Neural crest cell (in vitro differentiated cells): ENCODE data around the gene QARS1. TPM values are rescaled to one million over a fixed set of nuclear protein-coding genes. Genes with fewer than 3 reads are reported as not detected.

Experiments used
- DNase-seq: peaks from one replicate; pipeline ENCODE4 v3.0.0; 2021; ENCODE audit warnings: low read depth, mixed read lengths, low spot score
- H3K27ac Mint-ChIP-seq: one replicate; pipeline ENCODE4 v1.8.0; 2021; ENCODE audit warnings: mild to moderate bottlenecking, mixed read lengths; ENCODE audit not compliant: unreplicated experiment
- H3K27me3 Mint-ChIP-seq: 2 replicates; pipeline ENCODE4 v1.8.0; 2021; ENCODE audit warnings: low read depth, mild to moderate bottlenecking, mixed read lengths
- H3K36me3 Mint-ChIP-seq: 2 replicates; pipeline ENCODE4 v1.8.0; 2021; ENCODE audit warnings: low read depth, mild to moderate bottlenecking, mixed read lengths
- H3K4me1 Mint-ChIP-seq: 2 replicates; pipeline ENCODE4 v1.8.0; 2021; ENCODE audit warnings: mixed read lengths
- H3K4me3 Mint-ChIP-seq: one replicate; pipeline ENCODE4 v1.8.0; 2021; ENCODE audit warnings: mild to moderate bottlenecking, mixed read lengths
- H3K9me3 Mint-ChIP-seq: 2 replicates; pipeline ENCODE4 v1.8.0; 2021; ENCODE audit warnings: mixed read lengths
- CTCF ChIP-seq: fragments of 200-600 bp; sonication (generic); conservative IDR thresholded peaks from 2 replicates; pipeline ENCODE4 v1.5.0; 2021; ENCODE audit warnings: antibody characterized with exemption, mild to moderate bottlenecking
- total RNA-seq: library from RNA; stranded (reverse); gene quantifications from 2 replicates; pipeline ENCODE4 v1.2.1, GENCODE V29; 2021

Gene QARS1
- total RNA-seq, 1 donor from 2014 or later, result 382 TPM

- Mint-ChIP-seq H3K4me1 (peaks cover 42% of the 10 kb centered on the region), H3K4me3 (peak overlapping the region; percentile 92)
Observed at GRCh38 chr3:49135499-49135898, 30.9 kb upstream of the QARS1 start.

GRCh38 chr3:49134471-49135265, 30.1 kb upstream of the QARS1 start:
- peak overlapping the region; percentile 92 for H3K4me3 Mint-ChIP-seq

More at GRCh38 chr3:49135499-49135898, 30.9 kb upstream of the QARS1 start:
- H3K27me3 Mint-ChIP-seq, result no peaks in the 10 kb centered on the region
- H3K36me3 Mint-ChIP-seq, result no peaks in the 10 kb centered on the region
- no peaks in the 10 kb centered on the region for H3K9me3 Mint-ChIP-seq
- DNase-seq, result no peak
- no peak for TF ChIP-seq CTCF
- no peak overlapping the region for H3K27ac Mint-ChIP-seq

GRCh38 chr3:49133226-49133951, 28.8 kb upstream of the QARS1 start:
- Mint-ChIP-seq H3K4me3 (peak overlapping the region; percentile 92), H3K9me3 (no peaks in the 10 kb centered on the region), H3K27ac (peak overlapping the region; percentile 64), H3K36me3 (no peaks in the 10 kb centered on the region), H3K27me3 (no peaks in the 10 kb centered on the region), H3K4me1 (peaks cover 35% of the 10 kb centered on the region)
- DNase-seq, result peak; percentile 69
- no peak for TF ChIP-seq CTCF

More at GRCh38 chr3:49134471-49135265, 30.1 kb upstream of the QARS1 start:
- DNase-seq, result no peak
- Mint-ChIP-seq H3K9me3 (no peaks in the 10 kb centered on the region), H3K27ac (no peak overlapping the region), H3K4me1 (peaks cover 35% of the 10 kb centered on the region), H3K27me3 (no peaks in the 10 kb centered on the region), H3K36me3 (no peaks in the 10 kb centered on the region)
- TF ChIP-seq CTCF, result no peak

GRCh38 chr3:49132437-49133225, 28.1 kb upstream of the QARS1 start, which contains the start of gene LAMB2:
Gene LAMB2 (minus strand): TSS chr3:49133050. CDS start chr3:49132867, 183 bp downstream.
- Mint-ChIP-seq H3K27me3 (no peaks in the 10 kb centered on the region), H3K36me3 (no peaks in the 10 kb centered on the region), H3K4me3 (peak within 1 kb of the TSS; percentile 92), H3K4me1 (peaks cover 35% of the 10 kb centered on the region), H3K27ac (peak within 1 kb of the TSS; percentile 64), H3K9me3 (no peaks in the 10 kb centered on the region)
- DNase-seq, result peak; percentile 65
- peak; percentile 17 for TF ChIP-seq CTCF

- no peak for DNase-seq
- H3K27me3 Mint-ChIP-seq, result no peaks in the 10 kb centered on the region
- H3K9me3 Mint-ChIP-seq, result no peaks in the 10 kb centered on the region
- H3K27ac Mint-ChIP-seq, result no peak overlapping the region
- TF ChIP-seq CTCF, result no peak
- peak overlapping the region; percentile 92 for H3K4me3 Mint-ChIP-seq
- no peaks in the 10 kb centered on the region for H3K36me3 Mint-ChIP-seq
- peaks cover 35% of the 10 kb centered on the region for H3K4me1 Mint-ChIP-seq
Observed at GRCh38 chr3:49132073-49132436, 27.5 kb upstream of the QARS1 start.
